ENCODE results near the gene NAIF1.
A peak's percentile ranks its signal among the peaks of the same experiment; 100 is the strongest.
"Not testable (repeated sequence)": the region's sequence is repeated elsewhere in the genome, so short reads cannot be mapped to it uniquely, and the experiment has no call there.

The NAIF1 gene

DNA sequence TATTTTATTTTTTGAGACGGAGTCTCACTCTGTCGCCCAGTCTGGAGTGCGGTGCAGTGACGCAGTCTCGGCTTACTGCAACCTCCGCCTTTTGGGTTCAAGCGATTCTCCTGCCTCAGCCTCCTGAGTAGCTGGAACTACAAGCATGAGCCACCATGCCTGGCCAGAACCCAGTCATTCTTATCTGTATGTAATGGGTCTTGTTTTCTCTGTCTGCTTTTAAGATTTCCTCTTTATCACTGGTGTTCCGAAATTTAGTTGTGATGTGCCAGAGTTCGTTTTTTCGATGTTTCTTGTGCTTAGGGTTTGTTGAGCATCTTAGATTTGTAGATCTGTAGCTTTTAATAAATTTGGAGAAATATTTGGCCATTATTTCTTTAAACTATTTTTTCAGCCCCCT, 20.1 kb upstream of the NAIF1 start:
- DNase-seq (ENCODE audit: low spot score), result no peak

DNA sequence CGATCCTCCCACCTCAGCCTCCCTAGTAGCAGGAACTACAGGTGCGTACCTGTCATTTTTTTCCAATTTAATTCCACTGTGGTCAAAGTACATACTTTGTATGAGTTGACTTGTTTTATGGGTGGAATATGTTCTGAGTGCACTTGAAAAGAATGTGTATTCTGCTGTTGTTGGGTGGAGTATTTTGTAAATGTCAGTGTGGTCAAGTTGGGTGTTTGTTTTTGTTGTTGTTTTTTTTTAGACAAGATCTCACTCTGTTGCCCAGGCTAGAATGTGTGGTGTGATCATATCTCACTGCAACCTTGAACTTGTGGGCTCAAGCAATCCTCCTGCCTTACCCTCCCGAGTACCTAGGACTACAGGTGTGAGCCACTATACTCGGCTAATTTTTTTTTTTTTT, 18.8 kb upstream of the NAIF1 start:
- no peak for DNase-seq (ENCODE audit: low spot score)

DNA sequence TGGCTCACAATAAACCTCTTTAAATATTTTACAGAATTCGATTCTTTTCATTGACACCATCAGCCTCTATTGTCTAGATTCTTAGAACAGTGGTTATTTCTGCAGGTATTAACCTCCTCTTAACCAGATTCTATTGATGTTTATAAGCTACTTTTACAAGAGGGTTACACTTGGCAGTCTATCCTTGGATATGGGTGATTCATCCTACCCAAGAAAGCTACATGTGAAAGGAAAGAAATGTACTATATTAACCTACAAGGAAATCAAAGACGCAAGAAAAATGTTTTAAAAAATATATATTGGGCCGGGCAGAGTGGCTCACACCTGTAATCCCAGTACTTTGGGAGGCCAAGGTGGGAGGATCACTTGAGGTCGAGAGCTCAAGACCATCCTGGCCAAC, 17.6 kb upstream of the NAIF1 start:
- DNase-seq (ENCODE audit: low spot score), result no peak

DNA sequence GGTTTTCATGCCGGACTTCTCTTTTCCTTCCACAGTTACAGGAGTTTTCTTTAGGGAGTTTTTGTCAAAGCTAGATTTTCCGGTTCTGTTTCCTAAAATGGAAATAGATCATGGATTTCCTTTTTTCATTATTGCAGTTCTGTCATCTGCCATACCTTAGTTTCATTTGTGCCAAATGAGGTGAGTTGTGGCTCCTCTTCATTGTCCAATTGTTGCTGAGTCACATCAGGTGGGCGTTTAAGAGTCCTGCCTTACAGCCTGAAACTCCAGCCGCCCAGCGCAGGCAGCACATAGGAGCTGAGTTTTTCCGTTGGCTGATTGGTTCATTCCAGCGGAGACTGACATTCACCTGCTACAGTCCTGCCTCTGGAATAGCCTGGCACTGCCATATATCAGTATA, 15.0 kb upstream of the NAIF1 start:
- DNase-seq (ENCODE audit: low spot score), result peak; percentile 23

DNA sequence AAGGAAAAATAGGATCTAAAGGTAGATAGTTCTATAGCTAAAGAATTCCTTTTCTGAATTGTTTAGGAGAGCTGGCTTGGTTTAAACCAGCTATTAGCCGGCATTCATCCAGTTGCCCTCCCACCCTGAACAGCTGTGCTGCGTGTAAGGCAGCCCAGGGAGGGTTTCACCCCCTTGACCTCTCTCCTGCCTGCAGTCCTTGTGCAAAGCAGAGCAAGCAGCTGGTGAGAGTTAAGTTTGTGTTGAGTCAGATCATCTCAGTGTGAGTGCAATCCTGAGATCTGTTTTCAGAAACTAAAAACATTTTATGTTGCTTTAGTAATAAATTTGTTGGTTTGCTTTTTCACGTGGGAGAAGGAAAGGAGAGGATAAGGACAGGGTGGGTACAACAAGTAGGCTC, 13.9 kb upstream of the NAIF1 start:
- DNase-seq (ENCODE audit: low spot score), result no peak

DNA sequence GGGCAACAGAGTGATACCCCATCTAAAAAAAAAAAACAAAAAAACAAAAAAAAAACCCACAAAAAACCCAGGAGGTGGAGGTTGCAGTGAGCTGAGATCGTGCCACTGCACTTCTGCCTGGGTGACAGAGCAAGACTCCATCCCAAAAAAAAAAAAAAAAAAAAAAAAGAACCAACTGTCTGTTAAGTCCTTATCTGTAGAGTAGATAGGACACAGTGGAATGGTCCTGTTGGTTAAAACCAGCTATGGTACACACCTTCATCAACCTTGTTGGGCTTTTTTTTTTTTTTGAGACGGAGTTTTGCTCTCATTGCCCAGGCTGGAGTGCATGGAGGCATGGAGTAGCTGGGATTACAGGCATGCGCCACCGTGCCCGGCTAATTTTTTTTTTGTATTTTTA, 13.1 kb upstream of the NAIF1 start:
- no peak for DNase-seq (ENCODE audit: low spot score)

DNA sequence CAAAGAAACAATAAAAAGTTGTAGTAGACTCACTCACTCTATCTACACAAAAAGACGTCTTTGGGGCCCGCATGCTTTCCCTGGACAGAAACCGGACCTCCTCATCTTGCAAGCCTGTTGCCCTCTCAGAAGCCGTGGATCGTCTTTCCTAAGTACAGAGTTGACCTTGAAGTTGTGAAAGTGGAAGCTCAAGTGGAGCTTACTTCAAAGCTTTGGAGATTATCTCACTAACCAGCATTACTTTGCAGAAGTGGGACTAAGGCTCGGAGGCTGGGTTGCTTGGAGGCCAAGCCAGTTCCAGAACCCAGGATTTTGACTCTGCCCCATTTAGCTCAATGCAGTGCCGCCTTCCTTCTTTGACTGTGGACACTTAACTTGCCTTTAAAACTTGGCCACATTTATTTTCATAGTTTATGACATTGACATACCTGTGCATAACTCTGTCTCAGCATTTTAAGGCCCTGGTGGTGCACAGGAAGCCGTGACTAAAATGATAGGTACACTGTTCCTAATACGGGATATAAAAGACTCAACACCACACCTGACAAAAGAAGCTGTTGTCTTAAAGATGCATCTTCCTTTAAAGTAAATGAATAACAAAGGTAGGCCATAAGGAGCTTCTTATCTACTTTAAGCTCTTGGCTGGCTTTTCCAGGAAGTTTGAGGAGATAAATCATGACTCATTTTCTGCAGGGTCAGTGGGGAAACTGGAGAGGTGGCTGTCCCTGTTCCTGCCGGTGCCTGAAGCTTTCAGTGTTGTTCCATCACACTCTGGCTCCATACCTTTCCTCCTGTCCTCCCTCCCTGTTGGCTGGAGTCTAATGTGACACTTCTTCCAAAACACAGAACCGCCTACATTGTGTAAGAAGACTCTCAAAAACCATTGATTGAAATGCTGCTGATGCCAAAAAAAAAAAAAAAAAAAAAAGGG, 11.6 kb upstream of the NAIF1 start:
- DNase-seq (ENCODE audit: low spot score), result peak; percentile 72

DNA sequence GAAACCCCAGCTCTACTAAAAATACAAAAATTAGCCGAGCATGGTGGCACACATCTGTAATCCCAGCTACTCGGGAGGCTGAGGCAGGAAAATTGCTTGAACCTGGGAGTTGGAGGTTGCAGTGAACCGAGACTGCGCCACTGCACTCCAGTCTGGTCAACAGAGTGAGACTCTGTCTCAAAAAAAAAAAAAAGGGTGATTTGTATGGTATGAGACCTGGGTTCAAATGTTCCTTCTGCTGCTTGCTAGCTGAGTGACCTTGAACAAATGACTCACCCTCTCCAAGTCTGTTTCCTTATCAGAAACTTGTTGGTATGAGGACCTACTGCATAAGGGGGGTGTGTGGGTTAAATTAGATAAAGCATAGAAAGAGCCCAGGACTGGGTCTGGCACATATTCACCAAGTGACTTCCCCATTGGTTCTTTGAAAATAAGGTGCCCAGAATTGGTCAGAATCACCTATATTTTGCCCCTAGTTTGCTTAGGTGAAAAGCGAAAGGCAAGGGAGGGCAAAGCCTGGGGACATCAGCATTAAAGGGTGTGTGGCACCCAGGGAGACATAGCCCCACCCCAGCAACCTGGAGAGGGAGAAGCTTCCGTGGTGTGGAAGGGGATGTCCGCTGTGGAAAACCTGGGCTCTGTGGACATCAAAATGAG, 10.9 kb upstream of the NAIF1 start:
- peak; percentile 69 for DNase-seq (ENCODE audit: low spot score)

DNA sequence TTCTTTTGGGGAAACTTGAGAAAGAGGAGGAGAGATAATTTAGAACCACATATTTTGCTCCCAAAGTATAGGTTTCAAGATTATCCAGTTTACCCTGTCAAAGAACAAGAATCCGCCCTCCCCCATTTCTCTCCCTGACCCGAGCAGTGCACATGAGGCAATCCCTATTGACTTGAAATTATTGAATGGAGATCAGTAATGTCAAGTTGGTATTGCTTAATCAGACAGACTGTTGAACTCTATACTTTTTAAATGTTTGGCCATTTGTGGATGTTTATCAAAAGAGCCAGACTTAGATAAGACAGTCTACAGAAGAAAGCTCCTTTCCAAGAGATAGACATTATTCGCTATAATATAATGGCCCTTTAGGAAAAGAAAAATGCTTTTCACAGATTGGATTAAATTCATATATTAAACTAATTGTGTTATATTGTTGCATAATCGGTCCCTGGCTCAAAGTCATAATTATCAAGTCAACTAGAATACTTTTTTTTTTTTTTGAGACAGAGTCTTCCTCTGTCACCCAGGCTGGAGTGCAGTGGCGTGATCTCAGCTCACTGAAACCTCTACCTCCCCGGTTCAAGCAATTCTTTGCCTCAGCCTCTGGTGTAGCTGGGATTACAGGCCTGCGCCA, 6.2 kb upstream of the NAIF1 start:
- DNase-seq (ENCODE audit: low spot score), result peak; percentile 29

DNA sequence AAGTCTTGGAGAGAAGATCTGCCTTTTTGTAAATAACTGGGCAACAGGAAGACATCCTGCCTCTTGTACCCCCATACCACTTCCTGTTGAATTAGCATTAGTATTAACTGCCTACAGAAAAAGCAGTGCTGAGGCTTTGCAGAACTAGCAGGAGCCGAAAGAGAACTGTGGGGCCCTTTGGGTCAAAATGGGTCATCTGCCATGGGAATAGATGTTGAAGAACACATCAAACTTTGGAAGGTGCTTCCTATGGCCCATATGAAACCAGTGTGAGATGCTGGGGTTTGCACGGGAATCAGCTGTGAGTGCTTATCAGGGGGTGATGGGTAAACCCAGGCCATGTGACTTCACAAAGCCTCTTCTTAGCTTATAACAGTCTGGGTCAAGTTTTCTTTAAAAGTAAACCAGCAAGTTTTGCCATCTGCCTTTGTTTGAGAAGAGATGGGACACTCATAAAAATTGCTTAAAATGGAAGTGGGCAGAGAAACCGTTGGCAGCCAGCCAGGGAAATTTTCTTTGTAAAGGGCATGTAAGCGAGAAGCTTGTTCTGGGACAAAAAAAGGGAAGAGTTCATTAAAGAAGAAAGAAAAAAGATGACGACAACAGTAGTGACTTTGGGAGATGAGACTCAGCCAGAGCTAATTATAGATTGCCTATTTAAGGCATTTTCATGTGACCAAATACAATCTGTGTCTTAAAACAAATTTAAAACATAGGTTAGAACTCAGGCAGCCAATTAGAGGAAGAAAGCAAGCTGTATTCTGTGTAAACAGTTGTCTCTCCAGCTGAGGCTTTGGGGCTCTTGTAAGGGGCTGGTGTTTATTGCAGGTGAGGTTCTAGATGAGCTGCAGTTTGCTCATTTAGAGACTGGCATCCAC, 5.3 kb upstream of the NAIF1 start:
- peak; percentile 70 for DNase-seq (ENCODE audit: low spot score)

DNA sequence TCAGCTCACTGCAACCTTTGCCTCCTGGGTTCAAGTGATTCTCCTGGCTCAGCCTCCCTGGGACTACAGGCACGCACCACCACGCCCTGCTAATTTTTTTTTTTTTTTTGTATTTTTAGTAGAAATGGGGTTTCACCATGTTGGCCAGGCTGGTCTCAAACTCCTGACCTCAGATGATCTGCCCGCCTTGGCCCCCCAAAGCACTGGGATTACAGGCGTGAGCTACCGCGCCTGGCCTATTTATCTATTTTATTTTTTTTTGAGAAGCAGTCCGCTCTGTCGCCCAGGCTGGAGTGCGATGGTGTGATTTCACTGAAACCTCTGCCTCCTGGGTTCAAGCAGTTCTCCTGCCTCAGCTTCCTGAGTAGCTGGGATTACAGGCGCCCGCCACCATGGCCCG, 4.4 kb upstream of the NAIF1 start:
- DNase-seq (ENCODE audit: low spot score), result not testable (repeated sequence)

DNA sequence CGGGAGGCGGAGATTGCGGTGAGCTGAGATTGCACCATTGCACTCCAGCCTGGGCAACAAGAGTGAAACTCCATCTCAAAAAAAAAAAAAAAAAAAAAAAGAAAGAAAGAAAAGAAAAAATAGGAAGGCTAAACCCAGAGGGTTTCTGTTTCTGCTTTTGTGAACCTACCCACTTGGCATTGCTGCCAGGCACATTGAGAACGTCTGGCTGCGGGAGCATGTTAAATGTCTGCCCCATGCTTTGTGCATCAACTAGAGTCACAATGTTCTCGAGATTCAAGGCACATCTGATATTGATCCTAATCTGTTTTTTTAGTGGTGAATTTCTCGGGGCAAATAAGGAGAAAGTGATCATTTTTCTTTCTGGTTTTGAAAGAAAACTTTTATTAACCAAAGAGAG, 3.8 kb upstream of the NAIF1 start:
- DNase-seq (ENCODE audit: low spot score), result no peak

DNA sequence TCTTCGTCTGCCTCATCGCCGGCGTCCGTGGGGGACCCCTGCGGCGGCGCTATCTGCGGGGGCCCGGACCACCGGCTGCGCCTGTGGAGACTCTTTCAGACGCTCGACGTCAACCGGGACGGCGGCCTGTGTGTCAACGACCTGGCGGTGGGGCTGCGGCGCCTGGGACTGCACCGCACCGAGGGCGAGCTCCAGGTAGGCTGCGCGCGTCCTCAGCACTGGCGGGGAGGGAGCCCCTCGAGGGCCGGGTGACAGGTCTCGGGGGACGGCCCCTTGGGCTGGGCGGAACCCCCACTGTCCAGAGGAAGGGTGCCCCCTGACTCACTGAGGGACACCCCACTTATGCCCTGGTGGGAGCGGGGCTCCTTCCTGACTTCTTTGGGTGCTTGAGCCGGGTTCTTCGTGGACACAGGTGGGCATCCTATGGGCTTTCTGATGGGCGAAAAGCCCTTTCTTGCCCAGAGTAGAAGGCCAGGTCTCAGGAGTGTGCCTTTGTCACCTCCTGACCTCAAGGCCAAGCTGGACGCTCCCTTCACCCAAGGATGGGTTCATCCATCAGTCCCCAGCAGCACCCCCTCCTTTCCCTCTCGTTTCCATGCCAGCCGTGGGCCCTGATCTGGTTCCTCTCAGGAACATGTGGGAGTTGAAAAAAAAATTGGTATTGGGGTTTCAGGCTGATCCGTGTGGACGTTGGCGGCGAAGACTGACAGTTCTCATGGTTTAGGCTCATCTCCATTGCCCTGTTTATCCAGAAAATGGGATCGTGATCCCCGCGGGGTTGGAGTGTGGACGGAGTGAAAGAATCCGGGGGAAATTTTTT, 1.5 kb upstream of the NAIF1 start:
- no peak for DNase-seq (ENCODE audit: low spot score)

DNA sequence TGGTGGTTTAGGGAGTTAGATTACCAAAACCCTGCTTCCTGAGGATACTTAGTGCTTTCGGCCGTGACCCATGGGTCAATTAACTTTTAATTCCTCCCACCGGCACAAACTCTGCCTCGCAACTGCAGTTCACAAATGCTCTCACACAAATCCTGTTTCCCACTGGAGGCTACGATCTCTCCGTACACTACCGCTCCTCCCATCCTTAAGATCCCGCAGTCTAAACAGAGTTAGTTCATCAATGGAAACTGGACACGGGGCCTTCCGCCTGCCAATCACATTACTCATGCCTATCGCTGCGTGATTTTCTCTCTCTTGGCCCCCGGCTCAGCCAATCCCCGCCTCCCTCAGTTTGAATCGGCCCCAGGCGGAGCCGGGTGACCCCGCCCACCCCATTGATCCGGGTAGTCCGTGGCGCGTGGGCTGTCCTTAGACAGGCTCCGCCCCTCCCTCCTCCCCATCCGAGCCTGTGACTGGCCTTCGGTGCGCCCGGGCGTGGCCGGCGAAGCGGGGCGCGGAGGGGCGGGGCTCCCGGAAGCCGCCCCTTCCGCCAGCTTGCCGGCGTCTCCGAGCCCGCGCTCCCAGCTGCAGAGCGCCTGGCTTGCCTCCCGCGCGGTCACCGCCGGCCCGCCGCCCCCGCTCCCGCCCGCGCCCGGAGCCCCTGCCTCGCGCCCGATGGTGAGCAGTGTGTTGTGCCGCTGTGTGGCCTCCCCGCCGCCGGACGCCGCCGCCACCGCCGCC, 695 bp upstream of the NAIF1 start, which contains the start of gene SLC25A25:
SLC25A25 (plus strand) TSS at position 588 of the 741 bp plus-strand sequence; CDS start at position 676, 88 bp downstream.
- DNase-seq (ENCODE audit: low spot score), result peak; percentile 99

DNA sequence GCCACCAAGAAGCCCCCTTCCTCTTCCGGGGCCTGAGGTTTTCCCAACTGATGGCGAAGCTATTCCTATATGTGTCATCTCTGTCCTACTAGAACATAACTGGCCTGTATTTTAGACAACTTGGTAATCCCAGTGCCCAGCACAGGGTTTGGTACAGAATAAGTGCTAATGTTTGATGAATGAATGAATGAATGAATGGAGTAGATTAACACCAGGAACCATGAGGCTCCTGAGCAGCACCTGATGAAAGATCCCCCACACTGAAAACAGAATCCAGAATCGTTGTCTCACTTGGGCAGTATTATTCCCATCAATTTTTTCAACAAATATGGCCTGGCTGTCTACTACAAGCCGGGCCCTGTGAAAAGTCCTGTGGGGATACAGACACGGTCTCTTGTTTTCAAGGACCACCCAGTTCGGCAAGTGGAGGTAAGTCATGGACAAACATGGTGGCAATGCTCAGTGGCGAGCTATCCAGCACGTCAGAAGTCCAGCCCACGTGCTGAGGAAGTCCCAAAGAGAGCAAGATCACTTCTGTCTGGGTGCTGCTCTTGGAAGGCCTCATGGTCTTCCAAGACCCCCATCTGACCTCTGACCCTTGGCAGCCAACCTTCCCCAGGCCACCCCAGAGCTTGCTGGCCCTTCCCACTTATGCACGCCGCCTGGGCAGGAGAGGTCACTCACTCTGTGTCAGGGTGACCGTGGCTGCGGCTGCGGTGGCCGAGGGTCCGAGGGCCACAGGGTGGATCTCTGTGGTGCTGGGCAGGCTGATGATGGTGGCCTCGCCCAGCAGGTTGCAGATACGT, 1.0 kb downstream of the NAIF1 start:
- DNase-seq (ENCODE audit: low spot score), result no peak

DNA sequence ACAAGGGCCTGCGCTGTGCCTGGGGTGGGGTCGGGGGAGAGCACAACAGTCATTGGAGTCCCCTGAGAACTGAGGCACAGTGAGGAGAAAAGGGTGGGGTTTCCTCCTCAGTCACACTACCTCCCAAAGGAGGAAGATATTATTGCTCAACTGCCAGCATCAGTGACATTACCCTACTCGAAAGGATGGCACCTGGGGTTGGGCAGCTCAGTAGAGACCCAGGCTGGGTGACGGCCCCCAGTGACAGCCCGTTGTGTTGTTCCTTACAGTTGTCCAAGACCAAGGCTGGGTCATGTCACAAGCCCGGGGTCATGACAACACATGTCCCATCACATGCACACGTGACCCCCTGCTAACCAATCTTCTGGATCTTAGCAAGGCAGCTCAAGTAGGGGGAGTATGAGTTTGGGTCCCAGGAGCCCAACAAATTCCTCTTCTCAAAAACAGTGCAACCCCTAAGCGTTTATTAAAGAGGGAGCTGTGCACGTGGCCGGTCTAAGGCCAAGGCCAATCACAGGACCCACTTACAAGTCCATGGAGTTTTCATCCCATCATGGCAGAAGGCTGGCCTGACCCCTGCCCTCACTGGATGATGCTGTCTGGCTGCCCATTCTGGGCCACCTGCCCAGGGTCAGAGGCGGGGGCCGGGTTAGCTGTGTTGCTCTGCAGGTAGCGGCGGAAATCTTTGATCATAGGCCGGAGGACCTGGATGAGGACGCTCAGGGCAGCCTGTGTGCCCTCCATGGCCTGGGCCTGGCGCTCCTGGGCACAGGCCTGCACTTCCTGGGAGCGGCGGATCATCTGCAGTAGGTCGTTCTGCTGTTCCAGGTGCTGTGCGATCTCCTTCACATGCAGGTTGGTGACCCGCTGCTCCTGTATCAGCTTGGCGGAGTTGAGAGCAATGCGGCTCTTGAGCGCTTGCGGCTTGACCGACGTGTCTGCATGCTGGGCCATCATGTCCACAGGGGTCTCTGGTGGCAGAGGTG, 4.0 kb downstream of the NAIF1 start:
- DNase-seq (ENCODE audit: low spot score), result no peak

DNA sequence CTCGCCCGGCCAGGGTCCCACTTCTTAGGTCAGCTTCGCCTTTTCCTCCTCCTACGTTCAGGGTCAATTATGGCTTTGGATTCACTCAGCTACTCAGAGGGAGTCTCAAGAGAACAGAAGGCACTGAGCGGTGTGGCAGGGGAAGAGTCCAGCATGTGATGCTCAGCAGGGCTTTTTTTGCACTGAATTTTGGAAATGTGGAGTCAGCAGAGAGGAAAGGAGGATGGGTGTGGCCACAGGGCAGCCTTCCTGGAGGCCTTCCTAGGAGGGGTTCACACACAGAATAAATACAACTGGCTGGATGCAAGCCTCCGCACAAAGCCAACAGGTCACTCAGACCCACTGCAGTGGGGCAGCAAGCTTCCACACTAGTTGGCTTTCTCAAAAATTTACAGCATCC, 4.8 kb downstream of the NAIF1 start:
- no peak for DNase-seq (ENCODE audit: low spot score)

DNA sequence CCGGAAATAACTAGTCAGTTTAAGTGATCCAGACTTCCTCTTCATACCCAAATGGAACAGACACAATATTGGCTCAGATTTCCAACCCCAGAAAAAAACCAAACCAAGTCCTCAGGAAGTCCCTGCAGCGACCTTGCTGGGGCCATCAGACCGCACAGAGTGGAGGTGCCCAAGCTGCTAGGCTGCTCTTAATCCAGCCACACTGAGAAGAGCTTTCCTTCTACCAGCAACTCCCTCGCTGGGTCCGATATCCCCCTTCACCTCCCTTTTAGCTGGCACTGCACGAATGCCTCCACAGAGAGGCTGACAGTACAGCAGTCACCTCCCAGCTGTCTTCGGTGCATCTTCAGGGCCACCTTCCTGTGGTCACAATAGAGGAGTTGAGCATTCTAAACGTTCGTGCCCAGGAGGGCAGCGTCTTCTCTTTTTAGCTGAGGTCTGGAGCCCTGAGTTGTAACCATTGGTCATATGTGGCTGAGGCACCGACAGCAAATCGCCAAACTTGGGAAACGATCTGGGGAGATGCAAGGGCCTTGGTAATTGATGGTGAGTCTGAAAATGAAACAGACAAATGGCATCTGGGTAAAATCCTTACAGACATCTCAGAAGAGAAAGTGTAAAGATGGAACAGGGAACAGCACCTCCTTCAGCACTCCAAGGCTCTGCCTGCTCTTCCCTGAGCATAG, 5.7 kb downstream of the NAIF1 start:
- no peak for DNase-seq (ENCODE audit: low spot score)

Data from hematopoietic multipotent progenitor cell treated with erythropoietin and hydrocortisone succinate and interleukin-3 and kit ligand, for 17 days (in vitro differentiated cells).